Measurements from ENCODE around the gene ELL2.

Gene ELL2

GRCh38 chr5:95956021-95956899, 5.4 kb downstream of the ELL2 start:
- DNase-seq (ENCODE audit: low read depth, low spot score) = no peak

- DNase-seq (ENCODE audit: low read depth, low spot score) = no peak
These were observed 6.9 kb downstream of the ELL2 start for GRCh38 chr5:95954716-95955115.

GRCh38 chr5:95953021-95953702, 8.5 kb downstream of the ELL2 start:
- no peak for DNase-seq (ENCODE audit: low read depth, low spot score)

DNA sequence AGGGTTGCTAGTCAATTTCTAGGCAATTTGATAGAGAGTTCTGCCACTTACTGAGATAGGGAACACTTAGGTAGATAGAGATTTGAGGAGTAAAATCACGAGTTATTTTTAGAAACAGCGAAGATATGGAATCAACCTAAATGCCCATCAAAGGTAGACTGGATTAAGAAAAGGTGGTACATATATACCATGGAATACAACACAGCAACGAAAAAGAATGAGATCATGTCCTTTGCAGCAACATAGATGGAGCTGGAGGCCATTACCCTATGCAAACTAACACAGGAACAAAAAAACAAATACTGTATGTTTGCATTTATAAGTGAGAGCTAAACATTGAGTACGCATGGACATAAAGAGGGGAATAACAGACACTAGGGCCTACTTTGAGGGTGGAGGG, 9.7 kb downstream of the ELL2 start:
- DNase-seq (ENCODE audit: low read depth, low spot score) = no peak

GRCh38 chr5:95949810-95950209, 11.8 kb downstream of the ELL2 start:
- no peak for DNase-seq (ENCODE audit: low read depth, low spot score)

DNA sequence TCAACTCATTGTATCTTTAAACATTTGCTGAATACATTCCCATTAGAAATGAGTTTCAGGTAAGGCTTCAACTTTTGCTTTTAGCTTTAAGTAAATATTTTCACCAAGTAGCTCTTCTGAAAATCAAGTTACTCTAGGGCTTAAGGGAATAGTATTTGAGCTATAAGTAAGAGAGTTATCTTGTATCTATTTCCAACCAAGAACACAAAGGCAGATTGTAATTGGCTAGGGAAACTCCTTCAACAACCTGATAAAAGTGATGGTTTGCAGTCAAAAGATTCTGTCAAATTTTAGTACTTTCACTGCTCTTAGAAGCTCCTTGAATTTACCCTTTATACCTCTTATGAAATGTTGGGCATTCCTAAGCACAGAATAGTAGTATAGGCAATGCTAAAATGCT, 13.0 kb downstream of the ELL2 start:
- DNase-seq (ENCODE audit: low read depth, low spot score) = no peak

DNA sequence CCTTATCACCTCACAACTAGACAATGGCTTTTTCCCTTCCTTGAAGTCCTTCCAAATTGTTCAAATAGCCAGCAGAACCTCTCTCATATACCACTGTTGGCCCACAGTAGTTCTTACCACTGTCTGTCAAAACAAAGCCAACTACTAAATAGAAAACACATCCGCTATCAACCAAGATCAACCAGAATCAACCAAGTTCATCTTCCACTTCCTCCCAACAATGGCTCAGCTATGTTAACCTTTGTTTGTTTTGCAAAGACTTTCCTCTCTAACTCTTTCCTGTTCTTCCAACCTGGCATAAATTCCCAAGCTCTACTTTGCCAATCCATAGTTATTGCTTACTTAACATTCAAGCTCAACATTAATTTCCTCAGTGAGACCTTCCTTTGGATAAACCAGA, 15.2 kb downstream of the ELL2 start:
- no peak for DNase-seq (ENCODE audit: low read depth, low spot score)

- no peak for DNase-seq (ENCODE audit: low read depth, low spot score)
These were observed 18.7 kb downstream of the ELL2 start for GRCh38 chr5:95942968-95943367.

GRCh38 chr5:95942414-95942813, 19.2 kb downstream of the ELL2 start:
- no peak for DNase-seq (ENCODE audit: low read depth, low spot score)

DNA sequence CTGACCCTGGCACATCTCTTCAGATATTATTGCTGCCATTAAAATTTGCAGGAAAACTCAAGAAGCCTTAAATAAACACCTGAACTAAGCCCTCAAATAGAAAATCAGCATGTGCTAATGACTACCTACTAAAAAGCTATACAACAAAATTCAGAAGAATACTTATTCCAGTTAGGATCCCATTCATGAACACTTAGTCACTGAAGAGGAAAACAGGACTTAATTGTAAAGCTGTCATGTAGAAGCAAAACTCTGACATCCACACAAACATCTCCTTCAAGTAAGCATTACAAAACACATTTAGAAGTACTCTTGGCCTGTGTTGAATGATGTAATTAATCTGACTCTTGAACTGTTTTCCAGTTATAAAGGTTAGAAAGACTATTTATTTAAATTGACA, 19.9 kb downstream of the ELL2 start:
- no peak for DNase-seq (ENCODE audit: low read depth, low spot score)

DNA sequence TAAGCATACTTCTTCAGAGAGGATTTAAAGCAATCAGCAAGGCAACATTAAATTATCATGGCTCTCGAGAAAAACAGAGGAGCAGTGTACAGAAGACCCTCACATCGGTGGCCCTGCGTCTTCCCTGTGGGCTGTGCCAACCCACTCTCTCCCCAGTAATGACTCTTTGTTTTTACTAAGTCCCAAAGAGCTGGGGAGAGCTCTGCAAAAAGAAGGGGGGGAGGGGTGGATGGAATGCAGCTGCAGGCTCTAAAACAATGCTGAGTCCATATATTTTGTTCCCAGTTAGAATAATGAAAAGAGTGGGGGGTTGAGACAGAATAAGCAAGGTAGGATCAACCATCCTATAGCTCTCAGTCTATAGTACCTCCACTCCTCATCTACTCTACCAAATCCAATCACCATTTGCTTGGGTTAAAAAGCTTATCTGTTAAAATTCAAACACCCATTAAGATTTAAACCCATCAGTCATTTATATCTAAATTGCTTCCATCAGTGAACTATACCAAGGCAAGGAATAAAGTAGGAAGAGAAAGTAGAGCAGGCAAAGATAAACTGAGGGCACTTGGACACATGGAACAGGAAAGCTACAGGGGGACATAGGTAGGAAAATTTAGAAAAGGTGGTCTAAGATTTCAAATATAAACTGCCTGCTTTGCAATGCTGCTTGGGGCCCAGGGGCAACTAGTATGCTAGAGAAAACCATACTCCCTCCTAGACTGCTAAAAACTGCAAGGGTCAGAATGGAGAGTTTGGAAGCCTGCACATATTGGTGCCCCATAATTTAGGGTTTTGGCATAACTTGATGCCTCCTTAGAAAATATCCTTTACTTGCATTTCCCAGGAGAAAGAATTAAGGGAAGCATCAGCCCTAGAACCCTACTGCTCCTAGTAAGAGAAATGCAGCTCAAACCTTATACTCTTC, 20.6 kb downstream of the ELL2 start:
- DNase-seq (ENCODE audit: low read depth, low spot score) = no peak

DNA sequence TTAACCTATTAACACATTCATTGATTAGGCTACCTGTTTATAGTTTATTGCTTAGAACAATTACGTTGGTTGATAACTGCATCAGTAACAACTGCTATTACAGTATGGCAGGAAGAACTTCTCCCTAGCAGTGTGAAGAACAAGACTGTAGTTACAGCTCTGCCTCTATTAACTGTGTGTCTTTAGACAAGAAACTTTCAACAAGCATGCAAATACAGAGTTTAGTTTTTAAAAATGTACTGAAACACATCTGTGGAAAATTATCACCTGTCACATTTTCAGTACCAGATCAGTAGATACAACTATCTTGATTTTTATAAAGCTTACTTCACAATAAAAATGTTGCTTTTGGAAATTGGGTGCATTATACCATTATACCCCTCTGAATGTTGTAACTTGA, 22.2 kb downstream of the ELL2 start:
- DNase-seq (ENCODE audit: low read depth, low spot score) = no peak

DNA sequence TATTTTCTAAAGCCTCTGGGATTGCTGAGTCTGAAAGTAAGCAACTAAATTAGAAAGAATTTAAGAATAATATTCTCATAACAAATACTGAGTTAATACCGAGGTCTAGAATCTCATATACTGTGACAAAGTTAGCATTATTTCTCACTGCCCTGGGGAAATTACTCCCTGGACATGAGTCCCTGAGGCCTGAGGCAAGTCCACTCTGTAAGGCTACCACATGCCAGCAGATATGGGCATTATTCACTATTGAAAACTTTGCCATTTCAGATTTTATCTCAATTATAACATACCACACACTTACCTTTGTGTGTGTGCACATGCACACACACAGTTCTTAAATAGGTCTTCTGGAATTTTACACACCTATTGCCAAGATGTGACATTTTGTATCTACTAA, 22.9 kb downstream of the ELL2 start:
- DNase-seq (ENCODE audit: low read depth, low spot score) = no peak

DNA sequence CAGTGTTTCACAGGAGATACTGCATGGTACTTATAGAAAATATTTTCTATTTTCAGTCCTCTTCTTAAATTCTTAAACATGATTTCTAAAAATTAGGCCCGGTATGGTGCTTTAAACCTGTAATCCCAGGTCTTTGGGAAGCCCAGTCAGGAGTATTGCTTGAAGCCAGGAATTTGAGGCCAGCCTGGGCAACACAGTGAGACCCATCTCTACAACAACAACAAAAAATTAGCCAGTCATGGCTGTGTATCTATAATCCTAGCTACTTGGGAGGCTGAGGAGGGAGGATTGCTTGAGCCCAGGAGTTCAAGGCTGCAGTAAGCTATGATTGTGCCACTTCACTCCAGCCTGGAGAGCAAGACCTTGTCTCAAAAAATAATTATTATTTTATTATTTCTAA, 23.3 kb downstream of the ELL2 start:
- DNase-seq (ENCODE audit: low read depth, low spot score) = no peak

GRCh38 chr5:95937607-95938152, 24.0 kb downstream of the ELL2 start:
- DNase-seq (ENCODE audit: low read depth, low spot score) = no peak

GRCh38 chr5:95936812-95937397, 24.7 kb downstream of the ELL2 start:
- no peak for DNase-seq (ENCODE audit: low read depth, low spot score)

GRCh38 chr5:95935553-95936100, 26.0 kb downstream of the ELL2 start:
- no peak for DNase-seq (ENCODE audit: low read depth, low spot score)

GRCh38 chr5:95934207-95934804, 27.3 kb downstream of the ELL2 start:
- no peak for DNase-seq (ENCODE audit: low read depth, low spot score)

DNA sequence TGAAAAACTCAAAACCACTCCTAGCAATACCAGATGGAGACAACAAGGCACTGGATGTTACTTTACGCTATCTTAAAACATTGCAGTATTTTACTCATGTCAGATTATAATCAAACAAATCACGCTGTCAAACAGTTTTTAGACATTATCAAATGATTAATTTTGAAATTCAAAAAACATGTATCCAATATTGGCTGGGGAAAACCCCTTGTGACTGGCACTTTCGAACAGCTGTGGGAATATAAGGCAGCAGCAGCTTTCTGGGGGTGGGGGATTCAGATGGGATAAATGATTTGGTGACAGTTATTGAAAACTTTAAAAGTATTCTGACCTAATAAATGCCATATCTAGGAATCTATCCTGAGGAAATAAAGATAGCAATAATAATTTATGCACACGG, 28.7 kb downstream of the ELL2 start:
- DNase-seq (ENCODE audit: low read depth, low spot score) = no peak

GRCh38 chr5:95931079-95931833, 30.4 kb downstream of the ELL2 start:
- DNase-seq (ENCODE audit: low read depth, low spot score) = no peak
